ENCODE data around the gene NCOA6. TPM values are rescaled to one million over a fixed set of nuclear protein-coding genes. Genes with fewer than 3 reads are reported as not detected.
"Not testable (repeated sequence)": the region's sequence is repeated elsewhere in the genome, so short reads cannot be mapped to it uniquely, and the experiment has no call there.

Gene NCOA6
- polyA plus RNA-seq, 3 donors, result 43.1 to 53.4 (median 52.1) TPM

DNA sequence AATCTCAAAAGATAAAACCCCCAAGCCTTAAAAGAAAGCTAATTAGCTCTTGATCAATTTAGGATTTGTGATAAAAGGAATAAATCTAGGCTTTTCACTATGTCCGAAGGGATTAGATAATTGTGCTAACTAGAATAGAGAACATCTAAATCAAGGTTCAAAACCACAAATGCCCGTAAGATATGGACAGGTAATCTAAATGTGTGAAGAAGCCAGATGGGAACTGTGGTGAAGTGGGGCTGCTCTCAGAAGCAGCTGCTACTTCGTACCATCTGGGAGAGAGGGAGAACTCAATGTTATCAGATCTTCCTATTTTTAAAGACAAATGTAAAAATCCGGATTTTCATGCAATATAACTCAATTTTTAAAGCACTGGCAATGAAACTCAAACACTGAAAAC lies 44.2 kb downstream of the NCOA6 start:
- DNase-seq, result no peak

- not testable (repeated sequence) for DNase-seq
Observed at GRCh38 chr20:34780291-34780690, 45.2 kb downstream of the NCOA6 start.

DNA sequence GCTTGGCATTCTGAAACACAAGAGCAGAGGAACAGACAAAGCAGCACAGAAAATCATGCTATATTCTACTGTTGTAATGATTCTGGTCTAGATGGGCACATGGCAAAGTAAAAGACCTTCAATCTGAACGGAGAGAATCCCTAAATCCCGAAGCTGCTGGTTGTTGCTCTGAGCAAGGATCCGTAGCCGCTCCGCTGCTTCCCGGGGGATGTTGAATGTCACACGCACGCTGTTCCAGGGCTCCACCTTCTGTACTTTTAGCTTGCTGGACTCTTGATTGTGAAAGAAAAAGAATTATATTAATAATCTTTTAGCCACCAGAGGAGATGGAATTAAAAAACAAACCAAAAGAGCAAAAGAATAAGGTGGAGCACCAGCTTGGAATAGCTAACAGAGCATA lies 49.3 kb downstream of the NCOA6 start:
- DNase-seq, result no peak

GRCh38 chr20:34774886-34775285 lies 50.6 kb downstream of the NCOA6 start:
- no peak for DNase-seq

- DNase-seq, result peak; percentile 21
Observed at GRCh38 chr20:34774449-34774848, 51.0 kb downstream of the NCOA6 start.

- no peak for DNase-seq
Observed at GRCh38 chr20:34773726-34774125, 51.7 kb downstream of the NCOA6 start.

- DNase-seq, result no peak
Observed at GRCh38 chr20:34772437-34772836, 53.0 kb downstream of the NCOA6 start.

GRCh38 chr20:34771680-34772081 lies 53.8 kb downstream of the NCOA6 start:
- DNase-seq, result no peak

DNA sequence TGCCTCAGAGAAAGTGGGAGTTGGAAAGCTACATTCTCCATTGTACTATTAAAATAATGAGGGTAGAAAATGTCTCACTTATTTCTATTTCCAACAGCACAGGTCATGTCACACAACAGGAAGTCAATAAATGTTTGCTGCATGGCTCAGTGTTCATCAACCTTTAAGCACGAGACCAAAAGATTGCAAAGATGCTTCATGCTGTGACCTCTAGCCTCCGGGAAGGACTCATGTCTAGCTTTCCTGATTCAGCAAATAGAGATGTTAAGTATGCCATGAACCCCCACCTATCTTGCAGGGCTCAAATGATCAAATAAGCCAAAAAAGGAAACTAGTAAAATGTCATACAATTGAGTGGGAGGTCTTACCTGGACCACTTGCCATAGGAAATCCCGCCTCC lies 57.4 kb downstream of the NCOA6 start:
- no peak for DNase-seq

GRCh38 chr20:34762031-34762555 lies 63.4 kb downstream of the NCOA6 start:
- DNase-seq, result no peak

DNA sequence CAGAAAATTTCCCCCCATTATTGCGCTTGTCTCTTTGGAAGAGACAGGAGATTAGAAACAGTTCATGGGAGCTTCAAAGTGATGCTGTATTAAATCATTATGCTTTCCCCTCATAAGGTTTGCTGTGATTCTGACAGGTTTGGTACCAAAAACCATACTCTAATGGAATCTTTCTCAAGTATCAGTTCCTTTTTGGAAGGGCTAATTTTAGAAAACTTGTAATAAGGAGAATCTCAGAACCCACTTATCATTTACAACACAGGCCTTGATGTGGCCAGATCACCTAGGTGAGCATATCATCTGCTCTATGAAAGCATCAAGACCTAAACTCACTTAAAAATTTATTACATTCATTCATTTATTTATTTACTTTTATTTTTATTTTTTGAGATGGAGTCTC lies 70.1 kb downstream of the NCOA6 start:
- DNase-seq, result no peak

GRCh38 chr20:34754611-34755010 lies 70.8 kb downstream of the NCOA6 start:
- DNase-seq, result no peak

DNA sequence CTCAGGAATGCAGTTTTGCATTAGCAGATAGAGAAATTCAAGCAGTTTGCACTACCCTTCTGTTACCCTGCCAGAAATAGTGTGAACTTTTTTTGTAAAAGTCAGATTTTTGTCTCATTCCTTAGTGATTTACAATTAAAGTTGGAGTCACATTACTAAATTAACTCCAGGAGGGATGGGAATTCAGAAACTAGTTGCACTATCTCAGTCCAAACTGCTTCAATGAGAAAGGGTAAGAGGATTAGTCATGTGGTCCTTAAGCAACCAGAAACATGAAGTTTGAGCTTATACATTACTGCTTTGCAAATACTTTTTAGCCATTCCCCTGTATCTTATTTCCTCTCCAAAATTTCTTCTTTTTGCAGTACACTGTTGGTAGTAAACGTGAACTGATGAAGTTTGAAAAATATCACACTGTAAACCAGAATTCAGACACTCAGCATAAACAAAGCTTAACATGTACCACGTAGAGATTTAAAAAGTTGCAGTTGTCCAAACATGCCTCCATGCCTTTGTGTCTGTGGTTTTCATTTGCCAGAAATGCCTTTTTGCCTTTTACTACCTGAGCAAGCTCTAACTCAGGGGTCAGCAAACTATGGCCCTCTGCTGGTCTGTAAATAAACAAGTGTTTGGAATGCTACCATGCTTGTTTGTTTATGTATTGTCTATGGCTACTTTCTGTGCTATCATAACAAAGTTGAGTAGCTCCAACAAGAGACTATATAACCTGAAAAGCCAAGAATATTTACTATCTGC lies 71.6 kb downstream of the NCOA6 start:
- DNase-seq, result no peak

DNA sequence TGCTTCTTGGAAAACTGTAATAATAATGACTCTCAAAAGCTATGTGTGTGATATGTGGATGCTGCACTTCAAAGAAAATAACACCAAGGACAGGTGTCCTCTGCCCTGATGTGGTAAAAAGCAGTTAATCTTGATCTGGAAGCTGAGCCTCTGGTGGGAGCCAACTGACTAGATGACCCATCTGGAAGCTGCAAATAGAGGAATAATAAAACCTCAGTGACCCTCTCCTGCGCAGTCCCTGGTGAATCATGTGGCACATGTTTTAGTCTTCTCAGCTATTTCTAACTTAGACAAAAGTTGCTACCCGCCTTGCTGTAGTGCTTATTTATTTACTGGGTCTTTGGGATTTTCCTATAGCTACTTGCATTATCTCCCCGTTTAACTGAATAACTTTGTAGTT lies 74.0 kb downstream of the NCOA6 start:
- DNase-seq, result no peak

GRCh38 chr20:34750484-34750883 lies 75.0 kb downstream of the NCOA6 start:
- DNase-seq, result no peak

GRCh38 chr20:34748709-34749108 lies 76.7 kb downstream of the NCOA6 start:
- no peak for DNase-seq

GRCh38 chr20:34747479-34747878 lies 78.0 kb downstream of the NCOA6 start:
- no peak for DNase-seq

DNA sequence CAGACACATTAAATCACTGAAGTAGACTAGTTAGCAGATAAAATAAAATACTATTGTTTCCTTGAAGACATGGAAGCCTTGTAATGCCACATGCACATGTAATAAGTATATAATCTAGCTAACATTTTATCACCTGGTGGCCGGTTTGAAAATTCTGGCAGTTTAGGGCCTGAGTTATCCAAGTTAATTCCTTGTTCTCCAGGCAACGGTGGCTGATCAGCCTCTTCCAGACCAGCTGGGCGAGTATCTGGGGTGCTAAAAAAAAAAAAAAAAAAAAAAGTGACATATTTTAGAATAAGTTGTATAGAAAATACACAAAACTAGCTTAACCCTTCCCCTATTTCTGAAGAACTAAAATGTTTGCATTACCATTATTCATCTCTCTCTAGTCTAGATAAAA lies 78.8 kb downstream of the NCOA6 start:
- DNase-seq, result no peak

DNA sequence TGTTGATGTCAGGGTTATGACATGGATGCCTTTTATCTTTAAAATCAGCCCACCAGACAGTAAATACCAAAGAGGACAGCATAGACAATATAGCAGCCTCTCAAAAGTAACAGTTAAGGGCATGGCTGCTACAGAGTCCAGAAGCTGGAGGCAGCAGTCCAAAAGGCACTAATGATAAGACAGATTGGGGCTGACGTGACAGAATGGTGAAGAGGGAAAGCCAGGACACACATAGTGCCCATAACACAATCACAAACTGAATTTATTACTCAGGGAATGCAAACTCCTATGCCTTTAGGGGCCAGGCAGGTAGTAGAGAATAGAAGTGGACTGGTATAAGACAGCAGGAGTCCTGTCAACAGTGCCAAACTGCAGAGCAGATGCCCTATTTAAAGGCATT lies 80.6 kb downstream of the NCOA6 start:
- DNase-seq, result no peak

DNA sequence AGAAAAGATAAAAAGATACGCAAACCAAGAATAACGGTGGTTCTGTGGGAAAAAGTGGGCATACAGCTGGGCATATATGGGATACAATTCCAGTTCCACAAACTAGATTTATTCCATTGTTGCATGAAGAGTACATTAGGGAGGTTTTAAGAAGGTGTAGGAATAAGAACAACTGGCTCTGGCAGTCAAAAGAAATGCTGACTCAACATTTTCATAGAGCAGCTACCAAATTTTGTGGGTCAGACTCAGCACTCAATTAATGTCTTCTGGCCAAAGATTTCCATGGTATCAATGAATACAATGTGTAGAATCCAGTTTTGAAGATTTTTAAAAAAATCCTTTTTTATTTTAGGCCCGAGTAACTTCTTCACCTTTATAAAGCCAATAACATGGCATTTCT lies 81.1 kb downstream of the NCOA6 start:
- no peak for DNase-seq

GRCh38 chr20:34743039-34743438 lies 82.4 kb downstream of the NCOA6 start:
- no peak for DNase-seq

- DNase-seq, result no peak
Observed at GRCh38 chr20:34736106-34736735, 89.2 kb downstream of the NCOA6 start.

DNA sequence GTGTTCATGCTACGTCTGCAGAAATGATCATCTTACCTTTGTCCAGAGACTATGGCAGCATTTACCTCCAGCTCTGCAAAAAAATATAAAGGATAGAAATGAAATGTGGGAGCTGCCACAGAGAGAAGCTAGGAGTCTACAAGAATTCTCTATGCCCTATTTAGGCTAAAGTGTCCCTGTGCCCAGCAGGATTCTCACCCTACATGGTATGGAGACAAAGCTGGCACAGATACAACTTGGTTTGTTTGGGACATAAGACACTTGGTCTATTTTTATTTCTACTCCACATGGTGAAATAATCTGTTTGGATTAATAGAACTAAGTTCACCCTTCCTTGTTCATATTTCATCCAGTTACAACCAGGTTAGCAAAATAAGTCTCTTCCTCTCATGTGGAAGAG lies 92.9 kb downstream of the NCOA6 start:
- DNase-seq, result no peak

GRCh38 chr20:34729416-34729815 lies 96.0 kb downstream of the NCOA6 start:
- DNase-seq, result no peak
